ENCODE measurements around the gene RCL1. TPM values are rescaled to one million over a fixed set of nuclear protein-coding genes. Genes with fewer than 3 reads are reported as not detected.

RCL1 gene
- total RNA-seq, 1 experiment from 2014 or later, result 34.4 TPM

GRCh38 chr9:4799033-4799430 is 6.3 kb downstream of the RCL1 start:
- Histone ChIP-seq H3K79me2 (ENCODE audit: insufficient read depth, low read length) (peaks cover 64% of the 10 kb centered on the region; the same call in 1 of the 2 replicates), H3K4me2 (ENCODE audit: insufficient read depth, insufficient read length, low read length) (peak overlapping the region; percentile 12), H4K91ac (ENCODE audit: insufficient read length, low read depth, low read length) (no peak overlapping the region), H3K4me1 (ENCODE audit: insufficient read depth, low read length) (peaks cover 13% of the 10 kb centered on the region; the same call in 1 of the 2 replicates), H3K23ac (ENCODE audit: insufficient read length, low read depth, low read length) (no peak overlapping the region), H3T11ph (ENCODE audit: low read length) (no peak overlapping the region), H4K8ac (replicated peaks; ENCODE audit: insufficient read length, low read depth, low read length) (no peak overlapping the region), H3K23me2 (ENCODE audit: insufficient read length, low read depth, low read length, poor library complexity, severe bottlenecking) (peaks cover under 1% of the 10 kb centered on the region), H2BK5ac (ENCODE audit: insufficient read length, low read length) (no peak overlapping the region), H2BK12ac (ENCODE audit: insufficient read length, low read depth, low read length) (no peak overlapping the region), H3K14ac (ENCODE audit: insufficient read depth, low read length) (no peak overlapping the region), H2AFZ (ENCODE audit: low read length) (no peak overlapping the region), H4K5ac (ENCODE audit: insufficient read length, low read depth, low read length) (no peak overlapping the region), H3K27me3 (ENCODE audit: insufficient read depth, low read length) (no peaks in the 10 kb centered on the region), H3K79me1 (ENCODE audit: insufficient read depth, low read depth, low read length, poor library complexity, severe bottlenecking) (peaks cover 7% of the 10 kb centered on the region), H3K27ac (ENCODE audit: insufficient read length, low read depth, low read length) (no peak overlapping the region), H3K56ac (ENCODE audit: insufficient read length, low read depth, low read length) (no peak overlapping the region), H2BK120ac (ENCODE audit: low read depth, low read length, poor library complexity, severe bottlenecking) (no peak overlapping the region), H3K18ac (ENCODE audit: insufficient read length, low read depth, low read length) (no peak overlapping the region), H3K9me3 (ENCODE audit: control insufficient read depth, low read depth, low read length) (no peaks in the 10 kb centered on the region), H3K4ac (ENCODE audit: low read depth, low read length) (no peak overlapping the region), H3K9ac (ENCODE audit: extremely low read depth, insufficient read length, low read length) (no peak overlapping the region), H2BK15ac (ENCODE audit: low read depth, low read length) (no peak overlapping the region), H4K20me1 (ENCODE audit: control insufficient read depth, insufficient read depth, insufficient read length) (no peaks in the 10 kb centered on the region), H2AK5ac (ENCODE audit: insufficient read length, low read length) (no peak overlapping the region), H2BK20ac (ENCODE audit: low read depth, low read length, poor library complexity, severe bottlenecking) (no peak overlapping the region)
- peak overlapping the region in 2 of 3 experiments; percentile 66 to 88; a peak in 3 of 7 replicates for H3K27ac Mint-ChIP-seq
- H3K9me3 Mint-ChIP-seq, result no peaks in the 10 kb centered on the region; a peak in 1 of 5 replicates
- no CpG with 5 or more reads among the region's 3 CpGs for WGBS (ENCODE audit: extremely low coverage, insufficient read length, low lambda C conversion rate)
- peaks cover 40 to 43% of the 10 kb centered on the region in 2 experiments for H3K4me1 Mint-ChIP-seq
- no peak overlapping the region for H3K4me3 Mint-ChIP-seq
- no peak for TF ChIP-seq CTCF (conservative IDR thresholded peaks at IDR 0.05)
- H3K27me3 Mint-ChIP-seq (ENCODE audit: low read depth), result no peaks in the 10 kb centered on the region
- no peak for DNase-seq
- H3K36me3 Mint-ChIP-seq (ENCODE audit: insufficient read depth in 1 of 3, low read depth in 3 of 3), result peaks cover 4 to 5% (median 5%) of the 10 kb centered on the region in 3 experiments; a peak in 4 of 7 replicates
